DMS114 treated with DMSO at 0.1 percent for 48 hours (cell line): ENCODE data around the gene MRFAP1.
"Not testable (repeated sequence)": the region's sequence is repeated elsewhere in the genome, so short reads cannot be mapped to it uniquely, and the experiment has no call there.

Experiments used
- DNase-seq: peaks from one replicate; lab custom pipeline; 2025; ENCODE audit not compliant: unreplicated experiment; lab: John Stamatoyannopoulos, UW

Gene MRFAP1

DNA sequence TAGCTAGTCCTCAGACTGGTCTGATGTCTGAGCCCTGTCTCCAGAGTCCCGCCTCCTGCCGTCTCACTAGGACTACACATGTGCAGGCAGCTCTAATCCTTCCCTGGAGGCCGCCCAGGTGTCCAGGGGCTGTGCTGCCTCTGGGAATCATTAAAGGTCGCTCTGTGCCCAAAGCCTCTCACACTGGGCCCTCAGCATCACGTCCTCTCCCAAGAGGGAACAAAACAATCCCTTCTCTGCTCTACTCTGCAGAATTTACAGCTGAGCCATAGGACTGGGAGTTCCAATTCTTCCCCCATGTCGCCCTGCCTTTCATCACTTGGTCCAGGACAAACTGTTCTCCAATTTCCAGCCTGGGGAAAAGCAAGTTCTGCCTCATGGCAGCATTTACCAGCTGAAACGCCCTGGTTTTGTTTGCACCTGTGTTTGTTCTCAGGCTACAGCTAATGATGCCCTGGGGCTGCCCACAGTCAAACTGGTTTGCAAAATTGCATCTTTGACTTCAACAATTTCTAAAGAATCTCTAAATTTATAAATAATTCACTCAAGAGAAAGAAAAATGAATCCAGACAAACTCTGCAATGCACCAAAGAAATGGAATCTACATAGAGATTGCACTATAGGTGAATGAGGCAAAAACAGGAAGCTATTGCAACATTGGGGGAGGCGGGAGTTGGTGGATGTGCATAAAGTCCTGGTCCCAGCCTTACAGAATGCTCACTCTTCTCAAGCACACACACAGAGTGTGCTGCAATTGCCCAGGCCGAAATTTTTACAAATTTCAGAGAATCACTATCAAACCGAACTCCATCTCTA lies 7.2 kb upstream of the MRFAP1 start:
- DNase-seq, result no peak

DNA sequence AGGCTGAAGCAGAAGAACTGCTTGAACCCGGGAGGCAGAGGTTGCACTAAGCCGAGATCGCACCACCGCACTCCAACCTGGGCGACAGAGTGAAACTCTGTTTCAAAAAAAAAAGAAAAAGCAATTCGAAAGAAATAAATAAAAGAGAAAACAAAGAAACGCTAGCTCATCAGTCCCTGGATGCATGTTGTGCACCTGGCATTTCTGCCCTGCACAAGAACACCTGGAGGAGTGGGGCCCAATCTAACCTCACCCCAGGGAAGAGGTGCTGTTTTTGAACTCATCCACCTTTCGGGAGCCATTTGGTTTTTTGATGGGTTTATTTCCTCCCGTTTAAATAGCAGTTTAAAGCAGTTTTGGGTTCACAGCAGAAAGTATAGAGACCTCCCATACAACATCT lies 5.7 kb upstream of the MRFAP1 start:
- no peak for DNase-seq

DNA sequence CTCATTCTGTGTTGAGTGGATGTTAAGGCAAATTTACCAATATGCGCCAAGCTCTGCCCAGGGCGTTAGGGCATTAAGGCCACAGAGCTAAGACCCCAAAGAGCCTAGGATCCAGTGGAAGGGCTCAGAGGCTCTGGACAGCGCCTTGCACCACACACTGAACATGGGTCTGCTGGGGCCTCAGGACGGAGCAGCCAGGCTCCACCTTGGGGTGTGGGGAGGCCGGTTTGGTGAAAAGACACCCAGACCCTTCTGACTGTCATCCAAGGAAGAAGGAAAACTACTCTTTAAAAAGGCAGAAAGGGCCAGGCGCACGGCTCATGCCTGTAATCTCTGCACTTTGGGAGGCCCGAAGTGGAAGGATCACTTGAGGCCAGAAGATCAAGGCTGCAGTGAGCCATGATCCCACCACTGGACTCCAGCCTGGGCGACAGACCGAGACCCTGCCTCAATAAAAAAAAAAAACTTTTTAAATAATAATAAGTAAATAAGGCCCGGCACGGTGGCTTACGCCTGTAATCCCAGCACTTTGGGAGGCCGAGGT lies 1.3 kb upstream of the MRFAP1 start:
- DNase-seq, result no peak

DNA sequence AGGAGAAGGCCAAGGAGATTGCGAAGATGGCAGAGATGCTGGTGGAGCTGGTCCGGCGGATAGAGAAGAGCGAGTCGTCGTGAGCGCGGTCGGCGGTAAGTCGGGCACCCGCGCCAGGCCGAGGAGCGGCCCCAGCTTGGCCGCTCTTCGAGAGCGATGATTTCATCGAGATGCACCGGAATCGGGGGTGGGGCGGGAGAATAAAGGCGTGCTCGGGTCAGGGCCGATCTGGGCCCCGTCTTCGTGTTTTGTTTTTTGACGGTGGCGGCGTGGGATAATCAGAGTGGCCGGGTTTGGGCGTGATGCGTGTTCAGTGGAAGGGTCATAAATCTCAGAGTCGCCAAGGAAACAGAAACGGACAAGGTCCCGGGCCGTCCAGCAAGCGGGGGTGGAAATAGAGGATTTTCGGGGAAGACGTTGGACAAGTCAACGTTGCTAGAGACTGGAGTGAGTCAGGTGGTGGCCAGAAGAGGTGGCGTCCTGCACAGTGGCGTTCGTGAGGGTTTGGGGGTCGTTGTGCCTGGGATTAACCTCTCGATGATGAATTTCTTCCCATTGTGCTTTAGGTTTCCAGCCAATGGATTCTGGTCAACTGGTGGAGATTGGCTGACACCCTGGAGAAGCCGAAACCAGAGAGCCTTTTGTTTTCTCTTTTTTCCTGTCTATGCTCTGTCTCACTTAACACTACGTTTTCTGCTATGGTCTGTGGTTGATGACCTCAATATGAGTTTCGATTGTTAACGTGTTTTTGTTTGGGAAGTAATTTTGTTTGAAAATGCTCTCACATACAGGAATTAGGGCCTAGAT lies 882 bp downstream of the MRFAP1 start:
- no peak for DNase-seq

DNA sequence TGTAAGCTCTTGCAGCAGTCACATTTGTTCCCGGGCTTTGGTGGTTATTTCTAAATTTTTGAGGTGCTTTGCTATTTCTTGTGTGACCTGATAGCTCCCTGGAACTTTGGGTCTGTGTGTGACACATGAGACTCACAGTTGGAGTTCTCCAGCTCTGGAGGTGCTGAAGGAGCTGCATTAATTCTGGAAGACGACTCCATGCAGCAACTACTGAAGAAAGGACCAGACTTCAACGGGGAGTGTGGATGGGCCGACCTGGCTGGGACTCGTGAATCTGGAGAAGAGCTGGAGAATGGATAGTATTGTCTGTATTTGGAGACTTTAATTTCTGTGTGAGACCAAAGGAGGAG lies 1.5 kb downstream of the MRFAP1 start:
- no peak for DNase-seq

DNA sequence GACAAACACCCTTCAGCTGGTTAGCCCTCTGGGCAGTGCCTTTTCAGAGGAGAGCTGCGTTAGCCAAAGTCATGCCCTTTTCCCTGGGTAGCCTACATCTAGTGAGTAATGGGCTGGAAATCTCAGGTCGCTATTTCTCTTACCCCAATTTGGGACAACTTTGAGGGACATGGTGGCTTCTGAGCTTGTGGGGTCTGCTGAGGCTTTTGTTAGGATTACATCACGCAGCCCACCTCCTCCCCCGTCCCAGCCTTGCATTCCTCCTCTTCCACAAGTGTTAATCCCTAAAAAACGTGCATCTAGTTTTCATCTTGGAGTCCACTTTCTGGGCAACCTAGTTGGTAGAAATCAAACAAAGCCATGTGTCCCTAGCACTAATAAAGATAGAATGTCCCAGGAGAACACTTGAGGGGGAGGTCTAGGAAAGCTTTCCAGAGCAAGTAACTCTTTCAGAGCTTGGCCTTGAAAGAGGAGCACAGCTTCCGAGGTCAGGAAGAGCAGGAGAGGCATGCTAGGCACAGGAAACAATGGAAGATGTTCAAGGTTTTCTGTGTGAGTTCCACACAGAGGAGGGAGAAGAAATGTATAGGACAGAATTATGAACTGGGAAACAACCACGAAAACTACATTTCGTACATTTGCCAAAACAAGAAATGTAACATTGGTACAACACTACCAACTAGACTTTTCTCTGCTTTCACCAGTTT lies 2.8 kb downstream of the MRFAP1 start:
- no peak for DNase-seq

DNA sequence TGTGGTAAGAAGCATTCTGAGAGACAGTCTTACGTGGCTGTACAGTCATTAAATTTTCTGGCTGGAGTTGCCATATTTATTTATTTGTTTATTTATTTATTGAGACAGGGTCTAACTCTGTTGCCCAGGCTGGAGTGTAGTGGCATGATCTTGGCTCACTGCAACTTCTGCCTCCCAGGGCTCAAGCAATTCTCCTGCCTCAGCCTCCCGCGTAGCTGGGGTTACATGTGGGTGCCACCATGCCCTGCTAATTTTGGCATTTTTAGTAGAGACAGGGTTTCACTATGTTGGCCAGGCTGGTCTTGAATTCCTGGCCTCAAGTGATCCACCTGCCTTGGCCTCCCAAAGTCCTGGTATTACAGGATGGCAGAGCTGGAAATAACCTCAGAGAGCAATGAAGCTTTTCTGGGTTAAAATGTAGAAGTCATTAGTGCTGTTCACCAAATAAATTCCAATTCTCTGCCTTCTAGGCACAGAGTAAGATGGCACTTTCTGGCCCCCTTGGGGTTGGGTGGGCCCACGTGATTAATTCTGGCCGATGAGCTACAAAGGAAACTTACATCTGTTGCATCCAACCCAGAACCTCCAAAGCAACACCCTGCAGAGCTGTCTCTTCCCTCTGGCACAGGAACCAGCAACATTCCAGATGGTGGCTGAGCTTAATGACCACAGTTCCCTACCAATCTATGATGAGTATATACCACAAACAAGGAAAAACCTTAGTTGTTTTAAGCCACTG lies 4.5 kb downstream of the MRFAP1 start:
- no peak for DNase-seq

DNA sequence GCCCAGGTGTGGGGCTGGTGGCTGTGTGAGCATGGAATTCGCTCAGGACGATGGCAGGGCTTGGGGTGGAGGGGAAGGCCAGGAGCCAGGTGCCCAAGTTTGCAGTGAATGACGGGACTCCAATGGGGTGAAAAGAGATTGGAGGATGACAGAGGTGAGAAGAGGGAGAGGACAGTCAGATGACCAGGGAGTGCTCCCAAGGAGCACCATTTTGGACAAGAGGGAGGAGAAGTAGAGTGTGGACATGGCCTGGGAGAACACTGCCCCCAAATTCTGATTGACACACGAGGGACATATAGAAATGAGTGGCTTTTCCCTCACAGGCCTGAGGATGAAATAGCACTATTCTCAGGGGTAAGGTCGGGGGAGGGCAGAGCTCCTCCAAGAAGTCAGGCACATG lies 6.7 kb downstream of the MRFAP1 start:
- DNase-seq, result no peak

DNA sequence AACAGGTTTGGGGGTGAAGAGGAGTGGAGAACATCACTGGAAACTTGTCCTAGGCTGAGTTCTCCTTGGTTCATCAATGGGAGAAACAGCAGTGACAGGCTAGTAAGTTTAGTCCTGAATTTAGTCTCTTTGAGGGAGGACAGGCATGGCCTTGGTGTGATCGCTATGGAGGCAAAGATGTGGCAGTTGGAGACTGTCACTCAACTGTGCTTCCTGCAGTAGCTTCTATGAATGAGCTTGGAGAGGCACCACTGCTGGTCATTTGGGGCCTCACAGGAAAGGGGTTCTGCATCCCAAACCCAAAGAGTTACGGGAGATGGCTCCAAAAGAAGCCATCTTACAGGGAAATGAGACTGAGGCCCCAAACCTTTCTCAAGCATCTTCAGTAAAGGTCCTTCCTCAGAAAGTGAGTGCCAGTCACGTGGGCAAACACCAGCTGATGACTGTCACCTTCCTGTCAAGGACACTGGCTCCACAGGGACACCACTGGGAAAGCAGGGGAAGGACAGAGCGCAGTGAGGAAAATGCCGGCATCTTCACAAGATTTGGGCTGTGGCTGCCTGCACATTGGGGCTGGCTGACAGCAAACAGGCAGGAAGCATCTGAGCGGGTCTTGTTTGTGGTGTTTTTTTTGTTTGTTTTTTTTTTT lies 7.2 kb downstream of the MRFAP1 start:
- DNase-seq, result no peak

DNA sequence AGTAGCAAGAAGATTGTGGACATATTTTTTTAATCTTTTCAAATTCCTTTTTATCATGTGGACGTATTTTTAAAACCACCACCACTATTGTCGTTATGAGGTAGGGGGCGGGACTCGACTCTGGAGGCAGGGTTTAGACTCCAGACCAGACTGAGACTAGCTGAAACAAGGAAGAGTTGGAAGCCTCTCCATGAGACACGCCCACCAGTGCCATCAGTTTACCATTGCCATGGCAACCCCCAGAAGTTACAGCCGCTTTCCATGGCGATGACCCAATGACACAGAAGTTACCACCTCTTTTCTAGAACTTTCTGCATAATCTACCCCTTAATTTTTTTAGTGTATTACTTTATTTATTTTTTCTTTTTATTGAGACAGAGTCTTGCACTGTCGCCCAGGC lies 8.7 kb downstream of the MRFAP1 start:
- DNase-seq, result no peak

DNA sequence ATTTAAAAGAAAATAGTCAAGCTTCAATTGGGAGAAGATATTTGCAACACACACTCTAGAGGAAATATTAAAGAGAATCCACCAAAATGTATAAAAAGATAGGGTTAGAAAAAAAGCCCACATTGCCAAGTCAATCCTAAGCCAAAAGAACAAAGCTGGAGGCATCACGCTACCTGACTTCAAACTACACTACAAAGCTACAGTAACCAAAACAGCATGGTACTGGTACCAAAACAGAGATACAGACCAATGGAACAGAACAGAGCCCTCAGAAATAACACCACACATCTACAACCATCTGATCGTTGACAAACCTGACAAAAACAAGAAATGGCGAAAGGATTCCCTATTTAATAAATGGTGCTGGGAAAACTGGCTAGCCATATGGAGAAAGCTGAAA lies 13.7 kb downstream of the MRFAP1 start:
- DNase-seq, result not testable (repeated sequence)

DNA sequence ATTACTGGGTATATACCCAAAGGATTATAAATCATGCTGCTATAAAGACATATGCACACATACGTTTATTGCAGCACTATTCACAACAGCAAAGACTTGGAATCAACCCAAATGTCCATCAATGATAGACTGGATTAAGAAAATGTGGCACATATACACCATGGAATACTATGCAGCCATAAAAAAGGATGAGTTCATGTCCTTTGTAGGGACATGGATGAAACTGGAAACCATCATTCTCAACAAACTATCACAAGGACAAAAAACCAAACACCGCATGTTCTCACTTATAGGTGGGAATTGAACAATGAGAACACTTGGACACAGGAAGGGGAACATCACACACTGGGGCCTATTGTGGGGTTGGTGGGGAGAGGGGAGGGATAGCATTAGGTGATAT lies 14.8 kb downstream of the MRFAP1 start:
- DNase-seq, result not testable (repeated sequence)

DNA sequence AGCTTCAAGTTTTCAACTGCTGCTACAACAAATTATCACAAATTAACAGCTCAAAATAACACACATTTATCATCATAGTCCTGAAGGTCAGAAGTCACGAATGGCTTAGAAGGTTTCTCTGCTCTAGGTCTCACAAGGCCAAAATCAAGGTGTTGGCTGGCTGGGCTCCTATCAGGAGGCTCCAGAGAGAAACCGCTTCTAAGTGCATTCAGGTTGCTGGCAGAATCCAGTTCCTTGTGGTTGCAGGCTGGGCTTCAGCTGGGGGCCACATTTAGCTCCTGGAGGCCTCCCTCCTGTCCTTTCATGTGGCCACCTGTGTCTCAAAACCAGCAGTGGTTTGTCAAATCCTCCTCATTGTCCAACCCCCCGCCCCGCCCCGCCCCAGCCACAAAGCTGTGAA lies 15.4 kb downstream of the MRFAP1 start:
- DNase-seq, result no peak

DNA sequence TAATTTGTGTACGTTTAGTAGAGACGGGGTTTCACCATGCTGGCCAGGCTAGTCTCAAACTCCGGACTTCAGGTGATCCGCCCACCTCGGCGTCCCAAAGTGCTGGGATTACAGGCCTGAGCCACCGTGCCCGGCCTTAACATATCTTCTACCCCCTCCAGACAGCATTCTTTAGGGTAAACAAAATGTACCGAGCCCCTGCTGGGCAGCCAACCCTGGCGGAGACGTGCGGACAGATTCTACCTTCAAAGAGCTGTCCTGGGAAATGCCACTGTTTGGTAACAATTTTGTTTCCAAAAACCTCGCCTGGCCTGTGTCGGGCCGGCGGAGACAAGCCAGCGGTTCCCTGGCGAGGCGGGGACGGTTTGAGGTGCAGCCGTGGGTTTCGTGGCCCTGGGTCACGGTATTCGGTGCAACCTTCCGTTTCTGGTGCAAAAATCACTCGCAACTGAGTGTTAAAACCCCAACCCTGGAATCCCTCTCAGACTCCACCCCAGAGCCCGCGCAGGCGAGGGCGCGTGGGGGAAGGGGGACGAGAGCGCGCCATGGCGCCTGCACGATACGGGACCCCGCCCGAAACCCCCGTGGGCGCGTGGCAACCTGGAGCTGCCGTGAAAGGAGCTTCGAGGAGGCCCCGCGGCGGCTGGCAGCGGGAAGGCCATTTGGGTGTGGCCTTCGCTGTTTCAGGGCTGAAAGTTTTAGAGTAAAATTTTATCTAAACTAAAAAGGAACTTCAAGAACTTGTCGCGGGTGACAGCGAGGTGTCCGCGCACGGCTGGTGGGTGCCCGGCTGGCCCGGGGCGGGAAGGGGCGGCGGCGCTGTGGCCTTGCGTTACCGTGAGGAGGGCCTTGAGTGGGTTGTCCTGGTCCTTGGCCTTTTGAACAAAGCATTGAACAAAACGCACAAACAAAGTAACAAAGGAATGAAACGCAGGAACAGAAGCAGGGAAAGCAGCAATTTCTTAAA lies 17.0 kb downstream of the MRFAP1 start:
- DNase-seq, result no peak

DNA sequence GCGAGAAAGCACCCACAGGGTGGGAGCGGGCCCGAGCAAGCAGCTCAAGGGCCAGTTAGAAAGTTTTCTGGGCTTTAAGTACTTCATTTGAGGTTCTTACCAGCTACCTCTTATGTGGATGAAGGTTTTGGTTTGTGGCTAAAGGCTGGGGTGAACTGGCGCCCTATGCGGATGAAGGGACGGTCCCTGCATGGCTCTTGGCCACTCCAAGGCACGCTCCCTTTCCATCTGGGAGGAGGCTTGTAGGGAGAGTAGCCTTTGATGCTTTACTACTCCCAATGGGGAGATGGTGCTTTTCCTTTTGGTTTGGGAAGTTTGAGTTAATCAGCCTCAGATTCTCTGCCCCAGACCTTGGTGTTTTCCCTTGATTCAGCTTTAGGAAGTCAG lies 17.7 kb downstream of the MRFAP1 start:
- no peak for DNase-seq

DNA sequence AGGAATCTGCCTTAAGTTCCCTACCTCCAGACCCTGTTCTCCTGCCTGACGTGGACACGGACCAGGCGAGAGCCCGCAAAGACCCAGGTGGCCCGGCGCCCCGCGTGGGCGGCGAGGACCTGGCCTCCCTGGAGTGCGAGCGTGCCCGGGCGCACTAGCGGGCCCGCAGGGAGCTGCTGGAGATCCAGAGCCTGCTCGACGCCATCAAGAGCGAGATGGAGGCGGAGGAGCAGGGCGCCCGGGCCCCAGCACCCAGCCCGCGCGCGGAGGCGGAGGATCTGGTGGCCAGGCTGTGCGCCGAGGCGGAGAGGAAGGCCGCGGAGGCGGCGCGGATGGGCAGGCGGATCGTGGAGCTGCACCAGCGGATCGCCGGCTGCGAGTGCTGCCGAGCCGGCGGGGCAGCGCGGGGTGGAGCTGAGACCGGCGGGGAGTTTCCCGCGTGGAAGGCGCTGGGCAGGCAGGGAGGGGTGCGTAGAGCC lies 18.2 kb downstream of the MRFAP1 start:
- DNase-seq, result no peak

DNA sequence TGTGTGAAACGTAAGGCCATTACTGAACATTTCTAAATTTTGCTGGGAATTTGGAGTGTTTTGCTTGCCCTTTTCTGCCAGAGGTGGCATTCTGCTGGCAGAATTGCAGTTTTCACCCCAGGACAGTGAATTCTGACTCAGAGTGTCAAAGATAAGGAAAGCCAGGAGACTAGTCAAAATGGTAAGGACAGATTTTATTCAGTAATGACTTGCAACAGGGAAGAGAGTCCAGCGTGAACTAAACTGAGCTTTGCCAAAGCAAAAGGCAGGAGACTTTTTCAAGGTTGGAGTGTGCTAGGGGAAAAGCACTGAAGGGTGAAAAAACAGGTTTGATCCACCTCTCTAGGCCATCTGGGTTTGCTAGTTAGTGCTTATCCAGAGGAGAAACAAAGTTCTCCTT lies 19.4 kb downstream of the MRFAP1 start:
- no peak for DNase-seq

DNA sequence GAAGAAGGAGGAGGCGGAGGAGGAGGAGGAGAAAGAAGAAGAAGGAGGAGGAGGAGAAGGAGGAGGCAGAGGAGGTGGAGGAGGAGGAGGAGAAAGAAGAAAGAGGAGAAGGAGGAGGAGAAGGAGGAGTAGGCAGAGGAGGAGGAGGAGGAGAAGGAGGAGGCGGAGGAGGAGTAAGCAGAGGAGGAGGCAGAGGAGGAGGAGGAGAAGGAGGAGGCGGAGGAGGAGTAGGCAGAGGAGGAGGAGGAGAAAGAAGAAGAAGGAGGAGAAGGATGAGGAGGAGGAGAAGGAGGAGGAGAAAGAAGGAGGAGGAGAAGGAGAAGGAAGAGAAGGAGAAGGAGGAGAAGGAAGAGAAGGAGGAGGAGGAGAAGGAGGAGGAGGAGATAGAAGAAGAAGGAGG lies 19.9 kb downstream of the MRFAP1 start:
- no peak for DNase-seq

DNA sequence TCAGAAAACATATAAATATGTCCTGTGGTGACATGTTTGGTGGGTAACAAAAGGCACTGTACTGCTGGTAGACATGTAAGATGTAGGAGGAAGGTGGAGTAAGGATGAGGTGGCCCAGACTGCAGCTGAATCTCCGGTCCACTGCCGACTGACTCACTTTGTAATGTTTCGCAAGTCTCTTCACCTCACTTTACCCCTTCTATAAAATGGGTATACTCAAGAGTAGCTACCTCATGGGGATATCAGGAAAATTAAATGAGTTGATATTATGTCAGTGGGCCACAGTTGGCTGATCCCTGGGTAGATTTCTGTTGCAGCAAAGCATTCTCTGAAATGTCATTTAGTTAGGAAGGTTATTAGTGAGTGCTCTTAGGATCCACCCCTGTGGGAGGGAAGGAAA lies 22.1 kb downstream of the MRFAP1 start:
- no peak for DNase-seq
